ENCODE measurements around the gene PAK6. TPM values are rescaled to one million over a fixed set of nuclear protein-coding genes. Genes with fewer than 3 reads are reported as not detected.

Gene PAK6
- total RNA-seq, 1 donor from 2014 or later = 10.1 TPM

DNA sequence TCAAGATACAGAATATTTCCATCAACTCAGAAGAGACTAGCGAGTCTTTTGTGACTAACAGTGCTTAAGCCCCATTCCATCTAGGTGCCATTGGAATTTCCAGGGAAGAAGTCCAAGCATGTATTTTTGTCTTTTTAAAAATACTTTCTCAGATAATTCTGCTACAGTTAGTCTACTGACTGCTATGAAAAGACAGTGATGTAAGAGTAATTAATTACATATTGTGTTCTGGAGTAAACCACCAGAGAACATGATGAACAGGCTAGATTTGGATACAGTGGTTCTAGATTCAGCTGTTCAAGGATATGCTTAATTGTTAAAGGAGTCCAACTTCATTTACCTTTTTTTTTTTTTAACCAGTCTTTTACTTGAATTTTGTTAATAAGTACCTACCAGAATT is 34.8 kb upstream of the PAK6 start:
- H3K9me3 Mint-ChIP-seq = no peaks in the 10 kb centered on the region
- H3K4me1 Mint-ChIP-seq = no peaks in the 10 kb centered on the region
- H3K27me3 Mint-ChIP-seq (ENCODE audit: low read depth) = no peaks in the 10 kb centered on the region
- DNase-seq (ENCODE audit: low spot score in 2 of 2, unreplicated experiment in 2 of 2) = no peak
- peaks cover 18% of the 10 kb centered on the region for H3K36me3 Mint-ChIP-seq
- H3K4me3 Mint-ChIP-seq = no peak overlapping the region
- no peak overlapping the region for H3K27ac Mint-ChIP-seq
- TF ChIP-seq CTCF (IDR thresholded peaks at IDR 0.05; ENCODE audit: unreplicated experiment) = no peak

GRCh38 chr15:40217166-40217824 is 21.6 kb upstream of the PAK6 start:
- Mint-ChIP-seq H3K9me3 (no peaks in the 10 kb centered on the region), H3K27ac (peak overlapping the region; percentile 79), H3K4me1 (peaks cover 2% of the 10 kb centered on the region), H3K36me3 (peaks cover 13% of the 10 kb centered on the region), H3K27me3 (ENCODE audit: low read depth) (no peaks in the 10 kb centered on the region), H3K4me3 (peak overlapping the region; percentile 32)
- peak; percentile 81 for TF ChIP-seq CTCF (IDR thresholded peaks at IDR 0.05; ENCODE audit: unreplicated experiment)
- no peak for DNase-seq (ENCODE audit: low spot score in 2 of 2, unreplicated experiment in 2 of 2)

DNA sequence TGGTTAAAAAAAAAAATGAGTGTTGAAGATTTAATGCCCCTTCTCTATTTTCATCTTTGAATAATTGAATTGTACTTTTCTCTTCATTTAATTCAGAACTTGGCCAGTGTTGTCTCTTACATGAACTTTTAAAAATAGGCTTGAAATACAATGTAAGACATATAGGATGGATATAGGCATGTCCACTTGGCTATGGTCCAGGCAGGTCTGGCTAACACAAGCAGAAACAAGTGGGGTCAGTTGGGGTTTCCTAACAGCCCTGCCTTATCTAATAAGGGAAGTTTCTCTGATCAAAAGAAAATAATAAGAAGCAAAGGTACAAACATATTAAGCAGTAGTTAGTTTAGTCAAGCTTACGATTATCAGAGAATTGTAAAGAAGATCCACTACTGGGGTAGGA is 19.1 kb upstream of the PAK6 start:
- no peak for TF ChIP-seq CTCF (IDR thresholded peaks at IDR 0.05; ENCODE audit: unreplicated experiment)
- Mint-ChIP-seq H3K4me3 (no peak overlapping the region), H3K4me1 (peaks cover 2% of the 10 kb centered on the region), H3K27ac (no peak overlapping the region), H3K27me3 (ENCODE audit: low read depth) (no peaks in the 10 kb centered on the region), H3K9me3 (no peaks in the 10 kb centered on the region), H3K36me3 (peaks cover 10% of the 10 kb centered on the region)
- no peak for DNase-seq (ENCODE audit: low spot score in 2 of 2, unreplicated experiment in 2 of 2)

GRCh38 chr15:40222131-40222530 is 16.7 kb upstream of the PAK6 start:
- Mint-ChIP-seq H3K27ac (no peak overlapping the region), H3K27me3 (ENCODE audit: low read depth) (no peaks in the 10 kb centered on the region), H3K4me3 (no peak overlapping the region), H3K36me3 (peaks cover 14% of the 10 kb centered on the region), H3K4me1 (peaks cover 2% of the 10 kb centered on the region), H3K9me3 (no peaks in the 10 kb centered on the region)
- DNase-seq (ENCODE audit: low spot score in 2 of 2, unreplicated experiment in 2 of 2) = no peak
- TF ChIP-seq CTCF (IDR thresholded peaks at IDR 0.05; ENCODE audit: unreplicated experiment) = no peak

- peaks cover 11% of the 10 kb centered on the region for H3K36me3 Mint-ChIP-seq
- no peaks in the 10 kb centered on the region for H3K4me1 Mint-ChIP-seq
- no peak overlapping the region for H3K27ac Mint-ChIP-seq
- no peaks in the 10 kb centered on the region for H3K27me3 Mint-ChIP-seq (ENCODE audit: low read depth)
- H3K9me3 Mint-ChIP-seq = no peaks in the 10 kb centered on the region
- H3K4me3 Mint-ChIP-seq = no peak overlapping the region
- no peak for DNase-seq (ENCODE audit: low spot score in 2 of 2, unreplicated experiment in 2 of 2)
- no peak for TF ChIP-seq CTCF (IDR thresholded peaks at IDR 0.05; ENCODE audit: unreplicated experiment)
Measured at GRCh38 chr15:40226736-40227135, 12.1 kb upstream of the PAK6 start.

GRCh38 chr15:40229316-40229715 is 9.5 kb upstream of the PAK6 start:
- Mint-ChIP-seq H3K36me3 (peaks cover 10% of the 10 kb centered on the region), H3K9me3 (no peaks in the 10 kb centered on the region), H3K27me3 (ENCODE audit: low read depth) (no peaks in the 10 kb centered on the region), H3K27ac (no peak overlapping the region), H3K4me3 (no peak overlapping the region), H3K4me1 (no peaks in the 10 kb centered on the region)
- DNase-seq (ENCODE audit: low spot score in 2 of 2, unreplicated experiment in 2 of 2) = no peak
- no peak for TF ChIP-seq CTCF (IDR thresholded peaks at IDR 0.05; ENCODE audit: unreplicated experiment)
